HG02588 (cell line): ENCODE measurements around the gene RNF34.
A peak's percentile ranks its signal among the peaks of the same experiment; 100 is the strongest.
"Not testable (repeated sequence)": the region's sequence is repeated elsewhere in the genome, so short reads cannot be mapped to it uniquely, and the experiment has no call there.

ENCODE experiments used
- ATAC-seq: cut with Tn5 transposase; IDR thresholded peaks from one replicate; pipeline ENCODE4 v1.9.1; 2021; ENCODE audit warnings: mild to moderate bottlenecking, moderate library complexity; ENCODE audit not compliant: unreplicated experiment

Gene RNF34, protein sequence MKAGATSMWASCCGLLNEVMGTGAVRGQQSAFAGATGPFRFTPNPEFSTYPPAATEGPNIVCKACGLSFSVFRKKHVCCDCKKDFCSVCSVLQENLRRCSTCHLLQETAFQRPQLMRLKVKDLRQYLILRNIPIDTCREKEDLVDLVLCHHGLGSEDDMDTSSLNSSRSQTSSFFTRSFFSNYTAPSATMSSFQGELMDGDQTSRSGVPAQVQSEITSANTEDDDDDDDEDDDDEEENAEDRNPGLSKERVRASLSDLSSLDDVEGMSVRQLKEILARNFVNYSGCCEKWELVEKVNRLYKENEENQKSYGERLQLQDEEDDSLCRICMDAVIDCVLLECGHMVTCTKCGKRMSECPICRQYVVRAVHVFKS

DNA sequence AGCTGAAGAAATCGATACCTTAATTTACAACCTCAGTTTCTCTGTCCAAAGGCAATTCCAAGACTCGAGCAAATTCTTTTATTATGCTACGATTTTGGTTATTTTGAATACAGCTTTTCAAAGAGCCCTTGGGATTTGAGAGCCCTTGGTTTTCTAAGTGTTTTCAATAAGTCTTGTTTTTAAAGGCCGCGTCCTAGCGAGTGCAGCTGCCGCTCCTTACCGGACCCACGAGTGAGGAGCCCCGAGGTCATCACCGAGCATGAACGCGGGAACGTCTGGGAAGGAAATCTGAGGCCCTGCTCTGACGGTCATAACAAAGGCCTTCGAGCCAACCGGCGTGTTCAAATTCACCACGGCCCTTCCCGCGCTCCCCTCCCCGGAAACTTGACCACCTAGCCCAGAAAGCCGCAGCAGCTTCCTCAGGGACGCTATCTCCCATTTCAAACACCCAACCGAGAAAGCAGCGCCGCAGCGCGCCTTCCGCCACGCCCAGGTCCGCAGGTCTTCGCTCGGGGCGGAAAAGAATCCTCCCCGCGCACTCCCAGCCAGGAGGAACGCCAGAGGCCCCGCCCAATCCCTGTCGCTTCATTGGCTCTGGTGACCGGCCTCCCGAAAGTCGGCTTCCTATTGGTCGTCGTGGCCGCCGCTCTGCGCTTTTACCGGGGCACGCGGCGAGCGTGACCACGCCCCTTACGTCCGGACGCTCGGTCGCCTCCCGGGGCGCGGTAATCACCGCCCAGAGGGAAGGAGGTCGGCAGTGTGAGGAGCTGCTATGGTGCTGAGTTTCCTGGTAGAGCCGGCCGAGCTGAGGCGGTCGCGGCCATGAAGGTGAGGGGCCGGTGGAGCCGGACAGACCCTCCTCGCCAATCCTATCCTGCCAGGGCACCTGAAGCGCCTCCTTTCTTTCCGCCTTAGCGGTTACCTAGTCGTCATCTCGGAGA is at the start of gene RNF34:
TSS of gene RNF34 (plus strand) at position 728 of the 941 bp plus-strand sequence. CDS start at position 823, 95 bp downstream.
- peak; percentile 92 for ATAC-seq

DNA sequence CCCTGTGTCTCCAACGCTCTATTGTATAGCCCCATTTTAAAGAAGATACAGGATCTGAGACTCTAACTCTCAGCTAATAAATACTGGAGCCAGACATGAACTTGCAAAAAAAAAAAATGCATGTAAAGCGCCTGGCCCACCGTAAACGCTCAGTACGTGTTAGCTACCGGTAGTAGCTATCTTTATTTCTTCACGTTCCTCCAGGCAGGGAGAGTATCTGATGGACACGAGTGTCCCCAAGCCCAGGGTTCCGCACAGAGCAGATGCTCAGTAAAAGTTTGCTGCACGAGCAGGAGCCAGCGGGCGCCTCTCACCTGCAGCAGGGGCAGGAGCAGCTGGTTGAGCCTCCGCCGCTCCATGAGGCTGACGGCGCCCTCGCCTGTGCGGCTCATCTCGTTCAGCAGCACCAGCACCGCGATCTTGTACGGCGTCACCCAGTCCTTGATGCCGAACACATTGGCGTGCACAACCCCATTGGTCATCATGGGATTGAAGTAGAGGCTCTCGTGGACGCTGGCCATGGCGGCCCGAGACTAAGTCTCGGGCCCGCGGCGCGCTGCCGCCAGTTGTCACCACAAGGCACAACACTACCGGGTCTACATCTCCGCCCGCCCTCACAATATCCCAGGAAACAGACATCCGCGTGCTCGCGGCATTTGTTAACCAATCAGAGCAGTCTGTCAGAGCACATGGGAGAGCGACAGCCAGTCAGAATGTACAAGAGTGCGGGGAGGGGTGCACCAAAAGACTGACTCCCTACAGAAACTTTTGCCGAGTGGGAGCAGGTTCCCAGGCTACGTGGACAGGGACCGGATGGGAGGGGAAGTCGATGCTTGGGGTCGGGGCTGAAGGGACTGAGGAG is 47.9 kb upstream of the RNF34 start, which contains the start of gene ANAPC5:
TSS of gene ANAPC5 (minus strand) at position 592 of the 862 bp plus-strand sequence. CDS start at position 521, 71 bp downstream.
- ATAC-seq, result peak; percentile 98

DNA sequence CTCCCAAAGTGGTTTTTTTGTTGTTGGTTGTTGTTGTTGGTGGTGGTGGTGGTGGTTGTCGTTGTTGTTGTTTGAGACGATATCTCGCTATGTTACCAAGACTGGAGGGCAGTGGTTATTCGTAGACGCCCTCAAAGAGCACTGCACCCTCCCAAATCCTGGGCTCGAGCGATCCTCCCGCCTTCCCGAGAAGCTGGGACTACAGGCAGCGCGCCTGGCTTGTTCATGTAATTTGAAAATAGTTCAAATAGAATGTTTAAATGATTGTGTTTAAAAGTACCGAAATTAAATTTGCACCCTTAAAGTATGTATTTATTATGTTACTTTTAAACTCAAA is 47.3 kb upstream of the RNF34 start:
- no peak for ATAC-seq

DNA sequence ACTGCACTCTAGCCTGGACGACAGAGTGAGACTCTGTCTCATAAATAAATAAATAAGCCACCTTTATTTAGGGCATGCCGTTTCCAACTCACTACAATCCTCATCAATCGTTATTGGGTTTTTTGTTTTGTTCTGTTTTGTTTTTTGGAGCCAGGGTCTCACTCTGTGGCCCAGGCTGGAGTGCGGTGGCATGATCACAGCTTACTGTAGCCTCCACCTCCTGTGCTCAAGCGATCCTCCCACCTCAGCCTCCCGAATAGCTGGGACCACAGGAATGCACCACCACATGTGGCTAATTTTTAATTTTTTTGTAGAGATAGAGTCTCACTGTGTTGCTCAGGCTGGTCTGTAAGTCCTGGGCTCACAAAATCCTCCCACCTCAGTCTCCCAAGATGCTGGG is 44.1 kb upstream of the RNF34 start:
- no peak for ATAC-seq

DNA sequence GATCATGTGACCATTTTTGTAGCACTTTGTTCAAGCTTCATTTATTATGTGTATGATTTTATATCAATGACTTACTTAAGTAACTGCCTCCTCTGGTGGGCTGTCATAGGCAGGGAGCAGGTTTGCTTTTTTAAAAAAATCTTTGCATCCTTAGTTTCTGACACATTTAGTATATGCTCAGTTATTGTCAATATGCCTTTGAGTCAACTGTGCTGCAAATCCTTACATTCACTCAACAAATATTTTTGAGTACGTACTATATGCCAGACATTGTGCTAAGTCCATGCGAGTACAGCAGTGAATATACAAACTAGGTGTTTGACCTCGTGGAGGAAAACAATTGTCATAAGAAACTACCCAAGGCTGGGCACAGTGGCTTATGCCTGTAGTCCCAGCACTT is 43.3 kb upstream of the RNF34 start:
- no peak for ATAC-seq

DNA sequence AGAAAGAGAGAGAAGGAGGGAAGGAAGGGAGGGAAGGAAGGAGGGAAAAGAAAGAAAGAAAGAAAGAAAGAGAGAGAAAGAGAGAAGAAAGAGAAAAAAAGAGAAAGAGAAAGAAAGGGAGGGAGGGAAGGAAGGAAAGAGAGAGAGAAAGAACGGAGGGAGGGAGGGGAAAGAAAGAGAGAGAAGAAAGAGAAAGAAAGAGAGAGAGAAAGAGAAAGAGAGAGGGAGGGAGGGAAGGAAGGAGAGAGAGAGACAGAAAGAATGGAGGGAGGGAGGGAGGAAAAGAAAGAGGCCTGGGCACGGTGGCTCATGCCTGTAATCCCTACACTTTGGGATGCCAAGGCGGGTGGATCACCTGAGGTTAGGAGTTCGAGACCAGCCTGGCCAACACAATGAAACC is 42.6 kb upstream of the RNF34 start:
- ATAC-seq, result no peak

DNA sequence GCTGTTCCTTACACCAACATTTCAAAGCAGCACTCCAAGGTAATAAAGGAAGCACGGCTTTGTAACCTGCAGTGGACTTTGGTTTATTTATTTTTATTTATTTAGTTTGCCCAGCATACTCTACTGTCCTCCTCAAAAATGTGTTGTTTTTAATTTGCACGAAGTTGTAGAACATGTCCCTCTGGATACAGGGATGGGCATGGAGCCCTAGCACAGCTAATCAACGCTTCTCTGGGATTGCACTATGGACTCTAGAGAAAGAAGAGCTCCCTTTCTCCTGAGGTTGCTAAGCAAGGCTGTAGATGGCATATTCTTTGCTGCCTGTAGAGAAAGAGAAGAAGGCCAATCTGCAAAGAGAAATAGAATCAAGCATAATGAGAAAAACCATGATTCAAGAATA is 41.8 kb upstream of the RNF34 start:
- no peak for ATAC-seq

DNA sequence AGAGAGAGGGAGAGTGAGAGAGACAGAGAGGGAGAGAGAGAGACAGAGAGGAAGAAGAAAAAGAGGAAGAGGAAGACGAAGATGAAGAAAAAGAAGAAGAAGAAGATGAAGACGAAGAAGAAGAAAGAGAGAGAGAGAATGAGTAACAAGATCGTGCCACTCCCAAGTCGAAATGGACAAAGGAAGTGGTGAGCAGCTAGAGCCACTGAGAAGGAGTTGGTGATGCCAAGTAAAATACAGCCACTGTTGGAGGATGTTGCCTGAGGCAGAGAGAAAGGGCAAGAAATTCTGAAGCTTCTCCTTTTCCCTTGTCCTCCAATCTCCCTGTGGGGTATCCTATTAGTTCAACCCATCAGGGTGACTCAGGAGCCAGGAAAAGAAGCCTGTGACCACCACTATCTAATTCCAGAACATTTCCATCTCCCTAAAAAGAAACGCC is 35.2 kb upstream of the RNF34 start:
- ATAC-seq, result no peak

- ATAC-seq, result no peak
These were observed 34.4 kb upstream of the RNF34 start for GRCh38 chr12:121365416-121366062.

- no peak for ATAC-seq
These were observed 33.9 kb upstream of the RNF34 start for GRCh38 chr12:121366063-121366459.

GRCh38 chr12:121371404-121371803 is 28.5 kb upstream of the RNF34 start:
- no peak for ATAC-seq

GRCh38 chr12:121373755-121374154 is 26.2 kb upstream of the RNF34 start:
- no peak for ATAC-seq

GRCh38 chr12:121374336-121374735 is 25.6 kb upstream of the RNF34 start:
- not testable (repeated sequence) for ATAC-seq

- ATAC-seq, result not testable (repeated sequence)
These were observed 24.9 kb upstream of the RNF34 start for GRCh38 chr12:121374945-121375584.

GRCh38 chr12:121376754-121377697 is 22.9 kb upstream of the RNF34 start:
- no peak for ATAC-seq

- no peak for ATAC-seq
These were observed 21.2 kb upstream of the RNF34 start for GRCh38 chr12:121378736-121379135.

DNA sequence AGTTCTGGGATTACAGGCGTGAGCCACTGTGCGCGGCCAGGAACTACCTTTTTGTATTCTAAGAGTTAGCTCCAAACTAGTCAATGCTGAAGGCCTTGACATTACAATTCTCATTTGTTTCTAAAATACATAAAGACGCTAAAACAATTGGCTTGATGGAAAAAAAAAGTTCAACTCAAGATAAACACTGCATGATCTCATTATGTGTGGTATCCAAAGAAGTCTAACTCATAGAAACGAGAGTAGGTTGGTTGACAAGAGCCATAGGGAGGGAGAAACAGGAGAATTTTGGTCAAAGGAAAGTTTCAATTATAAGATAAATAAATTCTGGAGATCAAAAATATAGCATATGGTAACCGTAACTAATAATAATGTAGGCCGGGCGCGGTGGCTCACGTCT is 20.0 kb upstream of the RNF34 start:
- ATAC-seq, result no peak

GRCh38 chr12:121383601-121384021 is 16.3 kb upstream of the RNF34 start:
- no peak for ATAC-seq

DNA sequence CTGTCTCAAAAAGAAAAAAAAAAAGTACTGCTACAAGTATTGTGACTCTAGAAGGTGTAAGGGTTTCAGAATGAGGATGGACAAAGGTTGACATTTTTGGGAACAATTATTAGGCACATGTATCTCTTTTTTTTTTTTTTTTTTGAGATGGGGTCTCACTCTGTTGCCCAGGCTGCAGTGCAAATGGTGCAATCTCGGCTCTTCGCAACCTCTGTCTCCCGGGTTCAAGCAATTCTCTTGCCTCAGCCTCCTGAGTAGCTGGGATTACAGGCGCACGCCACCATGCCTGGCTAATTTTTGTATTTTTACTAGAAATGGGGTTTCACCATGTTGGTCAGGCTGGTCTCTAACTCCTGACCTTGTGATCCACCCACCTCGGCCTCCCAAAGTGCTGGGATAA is 15.0 kb upstream of the RNF34 start:
- not testable (repeated sequence) for ATAC-seq
